ENCODE results near the gene OR2A5. TPM values are rescaled to one million over a fixed set of nuclear protein-coding genes. Genes with fewer than 3 reads are reported as not detected.

The OR2A5 gene
- total and polyA plus RNA-seq, 2 of the 8 experiments (the other 6 are each of a cell fraction or from before 2014, with no cell fraction given) = not detected

DNA sequence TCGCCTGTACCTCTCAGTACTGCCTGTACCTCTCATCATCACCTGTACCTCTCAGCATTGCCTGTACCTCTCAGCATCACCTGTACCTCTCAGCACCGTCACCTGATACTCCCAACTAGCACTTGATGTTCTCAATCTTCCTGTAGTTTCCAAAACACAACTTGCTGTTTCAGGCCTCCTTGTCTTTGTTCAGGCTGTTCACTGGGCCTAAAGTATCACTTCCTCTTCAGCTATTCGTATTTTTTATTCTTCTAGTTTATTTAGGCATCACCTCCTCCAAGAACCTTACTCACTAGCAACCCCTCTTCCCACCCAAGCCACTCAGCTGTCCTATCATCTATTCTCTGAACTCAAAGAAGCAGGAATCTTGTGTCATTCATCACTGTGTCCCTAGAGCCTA is 24.5 kb upstream of the OR2A5 start:
- no peak for FAIRE-seq
- POLR2A ChIA-PET (ENCODE audit: partially characterized antibody) = no interaction called here
- TF ChIP-seq SAP30 (IDR thresholded peaks at IDR 0.05; ENCODE audit: insufficient read depth, insufficient replicate concordance, low read length) (no peak), HDAC6 (IDR thresholded peaks at IDR 0.05; ENCODE audit: low read depth, low read length) (no peak), FOSL1 (IDR thresholded peaks at IDR 0.05; ENCODE audit: insufficient read depth, low read depth, low read length) (no peak), EZH2 (IDR thresholded peaks at IDR 0.05; ENCODE audit: low read depth, low read length, severe bottlenecking) (no peak), BRCA1 (IDR thresholded peaks at IDR 0.05; ENCODE audit: low read depth, low read length) (no peak), ASH2L (IDR thresholded peaks at IDR 0.05; ENCODE audit: low read length) (no peak), RXRA (IDR thresholded peaks at IDR 0.05; ENCODE audit: insufficient read depth, low read depth, low read length) (no peak), JUN (IDR thresholded peaks at IDR 0.05; ENCODE audit: low read depth, low read length) (no peak), SIRT6 (IDR thresholded peaks at IDR 0.05; ENCODE audit: low read length) (no peak), SP2 (IDR thresholded peaks at IDR 0.05; ENCODE audit: low read length) (no peak), POLR2AphosphoS5 (IDR thresholded peaks at IDR 0.05; ENCODE audit: low read depth, low read length) (no peak)
- TF ChIP-seq, protein P1, sequence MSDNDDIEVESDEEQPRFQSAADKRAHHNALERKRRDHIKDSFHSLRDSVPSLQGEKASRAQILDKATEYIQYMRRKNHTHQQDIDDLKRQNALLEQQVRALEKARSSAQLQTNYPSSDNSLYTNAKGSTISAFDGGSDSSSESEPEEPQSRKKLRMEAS (IDR thresholded peaks at IDR 0.05) = no peak
- TF ChIP-seq, protein P2, sequence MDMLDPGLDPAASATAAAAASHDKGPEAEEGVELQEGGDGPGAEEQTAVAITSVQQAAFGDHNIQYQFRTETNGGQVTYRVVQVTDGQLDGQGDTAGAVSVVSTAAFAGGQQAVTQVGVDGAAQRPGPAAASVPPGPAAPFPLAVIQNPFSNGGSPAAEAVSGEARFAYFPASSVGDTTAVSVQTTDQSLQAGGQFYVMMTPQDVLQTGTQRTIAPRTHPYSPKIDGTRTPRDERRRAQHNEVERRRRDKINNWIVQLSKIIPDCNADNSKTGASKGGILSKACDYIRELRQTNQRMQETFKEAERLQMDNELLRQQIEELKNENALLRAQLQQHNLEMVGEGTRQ (IDR thresholded peaks at IDR 0.05; ENCODE audit: low read length) = no peak

More for the DNA sequence above, 24.5 kb upstream of the OR2A5 start:
- 86% methylated on average over 3 of the region's 3 CpGs; no CpG with 5 or more reads in 1 of the 2 experiments for WGBS, 2 experiments (ENCODE audit: extremely low coverage in 1 of 2, insufficient coverage in 1 of 2, insufficient read length in 1 of 2, insufficient replicate concordance in 2 of 2, low coverage in 1 of 2, low lambda C conversion rate in 2 of 2, missing lambda C conversion rate in 1 of 2)
- no peak overlapping the region for H2BK120ac ChIP-seq (replicated peaks; ENCODE audit: low read depth, low read length)
- H3K14ac ChIP-seq (ENCODE audit: insufficient read length) = no peak overlapping the region
- H3K4me2 ChIP-seq (ENCODE audit: insufficient read depth in 1 of 2, low read depth in 2 of 2, low read length in 2 of 2) = no peak overlapping the region
- DNase-seq (ENCODE audit: low read depth in 1 of 2, low spot score in 2 of 2) = no peak
- no peak overlapping the region for H3K4ac ChIP-seq (replicated peaks; ENCODE audit: insufficient read length, low read depth, low read length)
- H2AFZ ChIP-seq (ENCODE audit: low read length) = no peak overlapping the region
- H3K79me1 ChIP-seq (ENCODE audit: low read depth, low read length) = no peaks in the 10 kb centered on the region
- no peak overlapping the region for H3K4me3 ChIP-seq (ENCODE audit: extremely low read depth in 1 of 4, insufficient read depth in 2 of 4, low read depth in 3 of 4, low read length in 4 of 4)
- H2AK5ac ChIP-seq (ENCODE audit: low read depth, low read length) = no peak overlapping the region
- H4K20me1 ChIP-seq (replicated peaks in 1 of 2; ENCODE audit: control insufficient read depth in 1 of 2, insufficient read depth in 2 of 2, low read length in 2 of 2) = no peaks in the 10 kb centered on the region
- no peak overlapping the region for H3K27ac ChIP-seq (ENCODE audit: low read depth, low read length)
- no peak overlapping the region; a peak in 1 of 7 replicates for H3K9ac ChIP-seq (replicated peaks in 1 of 4; ENCODE audit: extremely low read depth in 1 of 4, low read depth in 3 of 4, low read length in 3 of 4)
- no peak overlapping the region; the same call in 1 of the 2 replicates for H2BK12ac ChIP-seq (ENCODE audit: low read depth, low read length)
- no peaks in the 10 kb centered on the region; a peak in 1 of 7 replicates for H3K4me1 ChIP-seq (replicated peaks in 1 of 4; ENCODE audit: control insufficient read depth in 3 of 4, insufficient read depth in 4 of 4, low read length in 3 of 4)
- H3K23ac ChIP-seq (ENCODE audit: insufficient read length) = no peak overlapping the region
- H3K18ac ChIP-seq (ENCODE audit: extremely low read depth, low read length) = no peak overlapping the region
- H3K56ac ChIP-seq (replicated peaks; ENCODE audit: insufficient read length, low read depth, low read length) = no peak overlapping the region
- no peak overlapping the region for H2BK15ac ChIP-seq (ENCODE audit: low read length)
- CTCF ChIA-PET (ENCODE audit: partially characterized antibody) = interaction anchor here (0.9 to 1.1 kb wide), 2 partner anchors 22 to 122 kb away, joined by 3 read pairs; partner anchors contain the start of gene TCAF1
- no peaks in the 10 kb centered on the region for H3K23me2 ChIP-seq (ENCODE audit: low read depth, low read length)
- H3K27me3 ChIP-seq (replicated peaks in 1 of 4; ENCODE audit: control insufficient read depth in 3 of 4, extremely low read depth in 1 of 4, insufficient read depth in 3 of 4, low read length in 3 of 4) = no peaks in the 10 kb centered on the region
- H4K91ac ChIP-seq (replicated peaks; ENCODE audit: insufficient read length, low read length) = no peak overlapping the region
- H3K79me2 ChIP-seq (ENCODE audit: control insufficient read depth in 1 of 2, insufficient read depth in 2 of 2, low read length in 2 of 2) = no peaks in the 10 kb centered on the region
- no peak overlapping the region for H2BK20ac ChIP-seq (ENCODE audit: low read length)
- H3K36me3 ChIP-seq (ENCODE audit: control insufficient read depth in 2 of 4, insufficient read depth in 4 of 4, low read length in 3 of 4) = no peaks in the 10 kb centered on the region
- no peaks in the 10 kb centered on the region for H3K9me3 ChIP-seq (ENCODE audit: insufficient read depth in 2 of 2, low read depth in 1 of 2, low read length in 1 of 2)
- H2BK5ac ChIP-seq (ENCODE audit: low read depth, low read length) = no peak overlapping the region
- H4K8ac ChIP-seq (ENCODE audit: extremely low read depth, insufficient read depth, low read length) = no peak overlapping the region; the same call in 1 of the 2 replicates
- no peak overlapping the region for H4K5ac ChIP-seq (ENCODE audit: insufficient read length, low read depth, low read length)

All from H1 (cell line).